Vagina (tissue), 2 donors: Measurements from ENCODE around the gene CPT1A.

Experiments used
- CTCF ChIP-seq, 3 experiments: fragments of 450-650 bp in 2 of 3; fragments of 200-600 bp in 1 of 3; sonication (generic) in 1 of 3; IDR thresholded peaks; one replicate each; pipeline ENCODE4 v1.5.1; 2017 to 2019; ENCODE audit warnings: antibody characterized with exemption in 3 of 3, mild to moderate bottlenecking in 2 of 3, moderate library complexity in 2 of 3
- POLR2A ChIP-seq, 2 donors: fragments of 450-650 bp; IDR thresholded peaks; one replicate each; pipeline ENCODE4 v1.6.1; 2017; ENCODE audit warnings: antibody characterized with exemption in 2 of 2, mild to moderate bottlenecking in 2 of 2, moderate library complexity in 2 of 2
- POLR2AphosphoS5 ChIP-seq, 2 donors: sonication (generic); formaldehyde crosslinking; IDR thresholded peaks; one replicate each; pipeline ENCODE4 v1.9.0; 2017; ENCODE audit warnings: antibody characterized with exemption in 2 of 2, mild to moderate bottlenecking in 2 of 2, low read depth in 1 of 2; ENCODE audit not compliant: insufficient read depth in 1 of 2

- TF ChIP-seq CTCF (IDR thresholded peaks at IDR 0.05) (no peak), POLR2A (IDR thresholded peaks at IDR 0.05) (no peak), POLR2AphosphoS5 (IDR thresholded peaks at IDR 0.05; ENCODE audit: insufficient read depth in 1 of 2, low read depth in 1 of 2) (no peak)
Observed at GRCh38 chr11:68750195-68751003, 91.3 kb downstream of the CPT1A start.
